Body of pancreas (tissue), 4 donors: ENCODE results near the gene FCHO1. TPM values are rescaled to one million over a fixed set of nuclear protein-coding genes. Genes with fewer than 3 reads are reported as not detected.

Experiments used
- ATAC-seq: fragments of 150-250 bp; one replicate; pipeline ENCODE4 v1.9.1; 2016
- DNase-seq, 4 donors: peaks; one replicate each; pipeline ENCODE4 v3.0.0-alpha.2; 2019
- H3K27ac ChIP-seq, 4 donors: fragments of 200-600 bp; sonication (generic); 1 replicate in 3 of 4; 2 replicates in 1 of 4; pipeline versions ENCODE4 v1.5.1 to v1.6.1; 2016 to 2019; ENCODE audit warnings: mild to moderate bottlenecking in 1 of 4, mixed read lengths in 1 of 4, moderate library complexity in 1 of 4
- H3K27me3 ChIP-seq, 2 donors: fragments of 200-600 bp; sonication (generic); one replicate each; pipeline ENCODE4 v1.6.0; 2016; ENCODE audit warnings: mild to moderate bottlenecking in 1 of 2
- H3K36me3 ChIP-seq, 2 donors: fragments of 200-600 bp; sonication (generic); replicated peaks in 1 of 2; 2 replicates each; pipeline ENCODE4 v1.5.1; 2016; ENCODE audit warnings: low read depth in 2 of 2; ENCODE audit not compliant: insufficient read depth in 1 of 2
- H3K4me1 ChIP-seq: fragments of 200-600 bp; sonication (generic); one replicate; pipeline ENCODE4 v1.6.0; 2016
- H3K4me3 ChIP-seq, 2 donors: fragments of 200-600 bp; sonication (generic); 1 replicate in 1 of 2; 2 replicates in 1 of 2; pipeline ENCODE4 v1.5.1; 2016 to 2019
- H3K9me3 ChIP-seq, 3 donors: fragments of 200-600 bp; sonication (generic); 1 replicate in 2 of 3; 2 replicates in 1 of 3; pipeline ENCODE4 v1.5.1; 2016
- POLR2A ChIP-seq, 3 donors: fragments of 450-650 bp; IDR thresholded peaks; one replicate each; pipeline ENCODE4 v1.6.1; 2016; ENCODE audit warnings: antibody characterized with exemption in 3 of 3, mild to moderate bottlenecking in 2 of 3
- WGBS, 2 donors: methylation state at CpG; one replicate each; pipeline ENCODE4 v1.1.5; 2017; 5-methylcytosine and 5-hydroxymethylcytosine counted together
- intact Hi-C: fragments of 100-400 bp; cut with DNase I; formaldehyde crosslinking; loops from one replicate; pipeline ENCODE4 v1.15.1; 2023
- total RNA-seq, 2 donors: library from RNA; depleted of rRNA; stranded (reverse); fragments of >200 nt; gene quantifications; one replicate each; pipeline ENCODE4 v1.1.0, GENCODE V29; 2016
- TF ChIP-seq, protein P1 (sequence below), 7 experiments: fragments of 450-650 bp in 4 of 7; fragments of 200-600 bp in 3 of 7; sonication (generic) in 3 of 7; IDR thresholded peaks; one replicate each; pipeline ENCODE4 v1.5.1; 2016 to 2019; ENCODE audit warnings: antibody characterized with exemption in 7 of 7

FCHO1 gene
- total RNA-seq, 2 donors from 2014 or later: 1.6 TPM; not detected in 1

DNA sequence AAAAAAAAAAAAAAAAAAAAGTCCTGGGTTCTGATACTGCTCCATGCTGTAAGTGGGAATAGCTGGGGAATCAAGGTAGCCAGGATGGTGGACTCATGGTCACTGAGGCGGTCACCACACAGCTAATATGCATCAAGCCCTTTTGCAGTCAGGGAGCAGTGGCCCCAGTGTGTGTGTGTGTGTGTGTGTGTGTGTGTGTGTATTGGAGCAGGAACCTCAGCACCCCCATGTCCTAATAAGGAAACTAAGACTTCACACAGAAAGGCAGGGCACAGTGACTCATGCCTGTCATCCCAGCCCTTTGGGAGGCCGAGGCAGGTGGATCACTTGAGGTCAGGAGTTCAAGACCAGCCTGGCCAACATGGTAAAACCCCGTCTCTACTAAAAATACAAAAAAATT lies 55.7 kb downstream of the FCHO1 start:
- DNase-seq (no peak), ATAC-seq (no peak)
- no peak overlapping the region for H3K27ac ChIP-seq
- intact Hi-C loops: no loop called here
- no peaks in the 10 kb centered on the region for H3K36me3 ChIP-seq
- no peaks in the 10 kb centered on the region for H3K4me1 ChIP-seq
- no peak for TF ChIP-seq POLR2A (IDR thresholded peaks at IDR 0.05)
- TF ChIP-seq, protein P1, sequence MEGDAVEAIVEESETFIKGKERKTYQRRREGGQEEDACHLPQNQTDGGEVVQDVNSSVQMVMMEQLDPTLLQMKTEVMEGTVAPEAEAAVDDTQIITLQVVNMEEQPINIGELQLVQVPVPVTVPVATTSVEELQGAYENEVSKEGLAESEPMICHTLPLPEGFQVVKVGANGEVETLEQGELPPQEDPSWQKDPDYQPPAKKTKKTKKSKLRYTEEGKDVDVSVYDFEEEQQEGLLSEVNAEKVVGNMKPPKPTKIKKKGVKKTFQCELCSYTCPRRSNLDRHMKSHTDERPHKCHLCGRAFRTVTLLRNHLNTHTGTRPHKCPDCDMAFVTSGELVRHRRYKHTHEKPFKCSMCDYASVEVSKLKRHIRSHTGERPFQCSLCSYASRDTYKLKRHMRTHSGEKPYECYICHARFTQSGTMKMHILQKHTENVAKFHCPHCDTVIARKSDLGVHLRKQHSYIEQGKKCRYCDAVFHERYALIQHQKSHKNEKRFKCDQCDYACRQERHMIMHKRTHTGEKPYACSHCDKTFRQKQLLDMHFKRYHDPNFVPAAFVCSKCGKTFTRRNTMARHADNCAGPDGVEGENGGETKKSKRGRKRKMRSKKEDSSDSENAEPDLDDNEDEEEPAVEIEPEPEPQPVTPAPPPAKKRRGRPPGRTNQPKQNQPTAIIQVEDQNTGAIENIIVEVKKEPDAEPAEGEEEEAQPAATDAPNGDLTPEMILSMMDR (IDR thresholded peaks at IDR 0.05): no peak
- H3K27me3 ChIP-seq: no peaks in the 10 kb centered on the region
- H3K4me3 ChIP-seq: no peak overlapping the region
- WGBS, 2 donors: 71 to 88% methylated on average over 3 of the region's 3 CpGs
- H3K9me3 ChIP-seq: no peaks in the 10 kb centered on the region

DNA sequence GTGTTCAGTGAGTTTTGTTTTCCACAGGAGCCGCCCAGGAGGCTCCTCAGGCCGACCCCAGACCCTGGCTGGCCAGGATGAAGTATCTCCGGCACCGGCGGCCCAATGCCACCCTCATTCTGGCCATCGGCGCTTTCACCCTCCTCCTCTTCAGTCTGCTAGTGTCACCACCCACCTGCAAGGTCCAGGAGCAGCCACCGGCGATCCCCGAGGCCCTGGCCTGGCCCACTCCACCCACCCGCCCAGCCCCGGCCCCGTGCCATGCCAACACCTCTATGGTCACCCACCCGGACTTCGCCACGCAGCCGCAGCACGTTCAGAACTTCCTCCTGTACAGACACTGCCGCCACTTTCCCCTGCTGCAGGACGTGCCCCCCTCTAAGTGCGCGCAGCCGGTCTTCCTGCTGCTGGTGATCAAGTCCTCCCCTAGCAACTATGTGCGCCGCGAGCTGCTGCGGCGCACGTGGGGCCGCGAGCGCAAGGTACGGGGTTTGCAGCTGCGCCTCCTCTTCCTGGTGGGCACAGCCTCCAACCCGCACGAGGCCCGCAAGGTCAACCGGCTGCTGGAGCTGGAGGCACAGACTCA lies 56.5 kb downstream of the FCHO1 start:
- Histone ChIP-seq H3K27me3 (no peaks in the 10 kb centered on the region), H3K4me3 (no peak overlapping the region), H3K9me3 (no peaks in the 10 kb centered on the region), H3K4me1 (no peaks in the 10 kb centered on the region), H3K27ac (no peak overlapping the region), H3K36me3 (no peaks in the 10 kb centered on the region)
- 79 to 83% methylated on average over 22 to 36 of the region's 38 CpGs for WGBS, 2 donors
- no peak for ATAC-seq
- TF ChIP-seq, protein P1 (IDR thresholded peaks at IDR 0.05): no peak
- TF ChIP-seq POLR2A (IDR thresholded peaks at IDR 0.05): no peak
- intact Hi-C loops: no loop called here
- DNase-seq: no peak

DNA sequence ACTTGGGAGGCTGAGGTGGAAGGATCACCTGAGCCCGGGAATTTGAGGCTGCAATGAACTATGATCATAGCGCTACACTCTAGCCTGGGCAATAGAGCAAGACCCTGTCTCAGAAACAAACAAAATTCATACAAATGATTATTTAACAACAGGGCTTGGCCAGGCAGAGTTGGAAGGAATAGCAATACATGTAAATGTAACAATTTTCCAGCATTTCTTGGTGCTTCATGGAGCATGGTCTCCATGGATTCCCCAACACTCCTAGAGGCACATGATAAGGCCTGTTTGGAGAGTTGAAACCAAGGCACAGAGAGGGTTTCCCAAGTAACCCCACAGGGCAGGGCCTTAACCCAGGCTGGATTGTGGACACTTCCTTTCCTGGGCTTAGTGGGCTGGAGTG lies 59.8 kb downstream of the FCHO1 start:
- TF ChIP-seq, protein P1 (IDR thresholded peaks at IDR 0.05): no peak
- TF ChIP-seq POLR2A (IDR thresholded peaks at IDR 0.05): no peak
- intact Hi-C loops: no loop called here
- Histone ChIP-seq H3K9me3 (no peaks in the 10 kb centered on the region), H3K4me3 (no peak overlapping the region), H3K27me3 (no peaks in the 10 kb centered on the region), H3K36me3 (no peaks in the 10 kb centered on the region), H3K4me1 (no peaks in the 10 kb centered on the region), H3K27ac (no peak overlapping the region)
- ATAC-seq: no peak
- 92 to 100% methylated on average over 2 of the region's 2 CpGs for WGBS, 2 donors
- DNase-seq: no peak

DNA sequence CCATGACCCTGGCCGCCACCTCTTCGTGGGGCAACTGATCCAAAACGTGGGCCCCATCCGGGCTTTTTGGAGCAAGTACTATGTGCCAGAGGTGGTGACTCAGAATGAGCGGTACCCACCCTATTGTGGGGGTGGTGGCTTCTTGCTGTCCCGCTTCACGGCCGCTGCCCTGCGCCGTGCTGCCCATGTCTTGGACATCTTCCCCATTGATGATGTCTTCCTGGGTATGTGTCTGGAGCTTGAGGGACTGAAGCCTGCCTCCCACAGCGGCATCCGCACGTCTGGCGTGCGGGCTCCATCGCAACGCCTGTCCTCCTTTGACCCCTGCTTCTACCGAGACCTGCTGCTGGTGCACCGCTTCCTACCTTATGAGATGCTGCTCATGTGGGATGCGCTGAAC lies 60.4 kb downstream of the FCHO1 start:
- no peak for ATAC-seq

More for the DNA sequence above, 60.4 kb downstream of the FCHO1 start:
- Histone ChIP-seq H3K4me1 (no peaks in the 10 kb centered on the region), H3K27ac (no peak overlapping the region), H3K9me3 (no peaks in the 10 kb centered on the region), H3K36me3 (no peaks in the 10 kb centered on the region), H3K27me3 (no peaks in the 10 kb centered on the region), H3K4me3 (no peak overlapping the region)
- TF ChIP-seq, protein P1 (IDR thresholded peaks at IDR 0.05): no peak
- TF ChIP-seq POLR2A (IDR thresholded peaks at IDR 0.05): no peak
- no peak for DNase-seq
- intact Hi-C loops: no loop called here
- WGBS, 2 donors: 84 to 96% methylated on average over 12 to 19 of the region's 20 CpGs
